Body of pancreas (tissue), 4 donors: ENCODE data around the gene CDCA3. TPM values are rescaled to one million over a fixed set of nuclear protein-coding genes. Genes with fewer than 3 reads are reported as not detected.

Experiments
- ATAC-seq: fragments of 150-250 bp; one replicate; pipeline ENCODE4 v1.9.1; 2016
- DNase-seq, 4 donors: peaks; one replicate each; pipeline ENCODE4 v3.0.0-alpha.2; 2019
- H3K27ac ChIP-seq, 4 donors: fragments of 200-600 bp; sonication (generic); 1 replicate in 3 of 4; 2 replicates in 1 of 4; pipeline versions ENCODE4 v1.5.1 to v1.6.1; 2016 to 2019; ENCODE audit warnings: mild to moderate bottlenecking in 1 of 4, mixed read lengths in 1 of 4, moderate library complexity in 1 of 4
- H3K27me3 ChIP-seq, 2 donors: fragments of 200-600 bp; sonication (generic); one replicate each; pipeline ENCODE4 v1.6.0; 2016; ENCODE audit warnings: mild to moderate bottlenecking in 1 of 2
- H3K36me3 ChIP-seq, 2 donors: fragments of 200-600 bp; sonication (generic); replicated peaks in 1 of 2; 2 replicates each; pipeline ENCODE4 v1.5.1; 2016; ENCODE audit warnings: low read depth in 2 of 2; ENCODE audit not compliant: insufficient read depth in 1 of 2
- H3K4me1 ChIP-seq: fragments of 200-600 bp; sonication (generic); one replicate; pipeline ENCODE4 v1.6.0; 2016
- H3K4me3 ChIP-seq, 2 donors: fragments of 200-600 bp; sonication (generic); 1 replicate in 1 of 2; 2 replicates in 1 of 2; pipeline ENCODE4 v1.5.1; 2016 to 2019
- H3K9me3 ChIP-seq, 3 donors: fragments of 200-600 bp; sonication (generic); 1 replicate in 2 of 3; 2 replicates in 1 of 3; pipeline ENCODE4 v1.5.1; 2016
- POLR2A ChIP-seq, 3 donors: fragments of 450-650 bp; IDR thresholded peaks; one replicate each; pipeline ENCODE4 v1.6.1; 2016; ENCODE audit warnings: antibody characterized with exemption in 3 of 3, mild to moderate bottlenecking in 2 of 3
- WGBS, 2 donors: methylation state at CpG; one replicate each; pipeline ENCODE4 v1.1.5; 2017; 5-methylcytosine and 5-hydroxymethylcytosine counted together
- intact Hi-C: fragments of 100-400 bp; cut with DNase I; formaldehyde crosslinking; loops from one replicate; pipeline ENCODE4 v1.15.1; 2023
- total RNA-seq, 2 donors: library from RNA; depleted of rRNA; stranded (reverse); fragments of >200 nt; gene quantifications; one replicate each; pipeline ENCODE4 v1.1.0, GENCODE V29; 2016
- TF ChIP-seq, protein P1 (sequence below), 7 experiments: fragments of 450-650 bp in 4 of 7; fragments of 200-600 bp in 3 of 7; sonication (generic) in 3 of 7; IDR thresholded peaks; one replicate each; pipeline ENCODE4 v1.5.1; 2016 to 2019; ENCODE audit warnings: antibody characterized with exemption in 7 of 7

CDCA3 gene
- total RNA-seq, 2 donors from 2014 or later, result 0.52 to 2.3 TPM

- 96 to 98% methylated on average over 8 to 16 of the region's 16 CpGs for WGBS, 2 donors
- peaks cover 0 to 30% of the 10 kb centered on the region in 2 donors for H3K36me3 ChIP-seq
- no peak overlapping the region for H3K4me3 ChIP-seq
- DNase-seq (no peak), ATAC-seq (no peak)
- no peaks in the 10 kb centered on the region for H3K27me3 ChIP-seq
- no peak for TF ChIP-seq POLR2A (IDR thresholded peaks at IDR 0.05)
- TF ChIP-seq, protein P1, sequence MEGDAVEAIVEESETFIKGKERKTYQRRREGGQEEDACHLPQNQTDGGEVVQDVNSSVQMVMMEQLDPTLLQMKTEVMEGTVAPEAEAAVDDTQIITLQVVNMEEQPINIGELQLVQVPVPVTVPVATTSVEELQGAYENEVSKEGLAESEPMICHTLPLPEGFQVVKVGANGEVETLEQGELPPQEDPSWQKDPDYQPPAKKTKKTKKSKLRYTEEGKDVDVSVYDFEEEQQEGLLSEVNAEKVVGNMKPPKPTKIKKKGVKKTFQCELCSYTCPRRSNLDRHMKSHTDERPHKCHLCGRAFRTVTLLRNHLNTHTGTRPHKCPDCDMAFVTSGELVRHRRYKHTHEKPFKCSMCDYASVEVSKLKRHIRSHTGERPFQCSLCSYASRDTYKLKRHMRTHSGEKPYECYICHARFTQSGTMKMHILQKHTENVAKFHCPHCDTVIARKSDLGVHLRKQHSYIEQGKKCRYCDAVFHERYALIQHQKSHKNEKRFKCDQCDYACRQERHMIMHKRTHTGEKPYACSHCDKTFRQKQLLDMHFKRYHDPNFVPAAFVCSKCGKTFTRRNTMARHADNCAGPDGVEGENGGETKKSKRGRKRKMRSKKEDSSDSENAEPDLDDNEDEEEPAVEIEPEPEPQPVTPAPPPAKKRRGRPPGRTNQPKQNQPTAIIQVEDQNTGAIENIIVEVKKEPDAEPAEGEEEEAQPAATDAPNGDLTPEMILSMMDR (IDR thresholded peaks at IDR 0.05), result no peak
- no peaks in the 10 kb centered on the region for H3K9me3 ChIP-seq
- no peak overlapping the region for H3K27ac ChIP-seq
- peaks cover 14% of the 10 kb centered on the region for H3K4me1 ChIP-seq
- intact Hi-C loops, result no loop called here
These were observed 12.7 kb upstream of the CDCA3 start for GRCh38 chr12:6863586-6864321.

DNA sequence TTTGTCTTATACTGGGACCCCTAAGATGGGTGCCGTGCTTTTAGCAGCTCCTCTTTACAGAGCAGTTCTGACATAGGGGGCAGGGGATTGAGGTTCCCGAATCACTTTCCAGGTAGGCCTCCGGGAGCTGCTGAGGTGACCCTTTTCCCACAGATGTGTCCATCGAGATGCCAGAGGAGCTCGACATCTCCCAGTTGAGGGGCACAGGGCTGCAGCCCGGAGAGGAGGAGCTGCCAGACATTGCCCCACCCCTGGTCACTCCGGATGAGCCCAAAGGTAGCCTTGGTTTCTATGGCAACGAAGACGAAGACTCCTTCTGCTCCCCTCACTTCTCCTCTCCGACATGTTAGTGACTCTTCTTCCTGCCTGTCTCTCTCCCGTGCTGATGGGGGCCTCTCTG is 11.9 kb upstream of the CDCA3 start:
- H3K36me3 ChIP-seq, result peaks cover 5 to 33% of the 10 kb centered on the region in 2 donors
- WGBS, 2 donors, result 90 to 92% methylated on average over 7 to 11 of the region's 11 CpGs
- no peak for DNase-seq

DNA sequence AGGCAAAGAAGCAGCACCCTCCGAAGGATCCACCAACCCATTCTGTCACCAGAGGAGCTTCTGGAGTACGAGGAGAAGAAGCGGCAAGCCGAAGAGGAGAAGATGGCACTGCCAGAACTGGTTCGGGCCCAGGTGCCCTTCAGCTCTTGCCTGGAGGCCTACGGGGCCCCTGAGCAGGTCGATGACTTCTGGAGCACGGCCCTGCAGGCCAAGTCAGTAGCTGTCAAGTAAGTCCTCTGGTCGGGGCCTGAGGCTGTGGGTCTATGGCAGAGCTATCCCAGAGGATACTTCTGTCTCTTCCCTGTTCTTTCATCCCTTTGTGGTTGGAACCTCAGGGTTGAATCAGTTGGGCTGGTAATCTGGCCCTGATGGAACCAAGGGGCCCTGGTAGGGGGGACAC is 10.3 kb upstream of the CDCA3 start:
- Histone ChIP-seq H3K27ac (no peak overlapping the region), H3K36me3 (peaks cover 11 to 33% of the 10 kb centered on the region in 2 donors), H3K27me3 (no peaks in the 10 kb centered on the region), H3K4me1 (no peaks in the 10 kb centered on the region), H3K4me3 (no peak overlapping the region), H3K9me3 (no peaks in the 10 kb centered on the region)
- DNase-seq (no peak), ATAC-seq (no peak)
- intact Hi-C loops, result no loop called here
- 89 to 92% methylated on average over 7 to 9 of the region's 9 CpGs for WGBS, 2 donors
- TF ChIP-seq POLR2A (IDR thresholded peaks at IDR 0.05), result no peak
- TF ChIP-seq, protein P1 (IDR thresholded peaks at IDR 0.05), result no peak

More for the DNA sequence above, 11.9 kb upstream of the CDCA3 start:
- Histone ChIP-seq H3K9me3 (no peaks in the 10 kb centered on the region), H3K4me3 (no peak overlapping the region), H3K4me1 (peaks cover 6% of the 10 kb centered on the region), H3K27me3 (no peaks in the 10 kb centered on the region), H3K27ac (no peak overlapping the region)
- TF ChIP-seq, protein P1 (IDR thresholded peaks at IDR 0.05), result no peak
- TF ChIP-seq POLR2A (IDR thresholded peaks at IDR 0.05), result no peak
- no peak for ATAC-seq
- intact Hi-C loops, result no loop called here

GRCh38 chr12:6860942-6861341 is 9.9 kb upstream of the CDCA3 start:
- DNase-seq (no peak), ATAC-seq (no peak)
- Histone ChIP-seq H3K27me3 (no peaks in the 10 kb centered on the region), H3K9me3 (no peaks in the 10 kb centered on the region), H3K4me1 (no peaks in the 10 kb centered on the region), H3K27ac (no peak overlapping the region), H3K4me3 (no peak overlapping the region), H3K36me3 (peaks cover 15 to 36% of the 10 kb centered on the region in 2 donors)
- TF ChIP-seq POLR2A (IDR thresholded peaks at IDR 0.05), result no peak
- TF ChIP-seq, protein P1 (IDR thresholded peaks at IDR 0.05), result no peak
- 91 to 94% methylated on average over 6 to 7 of the region's 7 CpGs for WGBS, 2 donors
- intact Hi-C loops, result no loop called here

- WGBS, 2 donors, result 93 to 95% methylated on average over 8 of the region's 9 CpGs
- TF ChIP-seq POLR2A (IDR thresholded peaks at IDR 0.05), result no peak
- TF ChIP-seq, protein P1 (IDR thresholded peaks at IDR 0.05), result no peak
- Histone ChIP-seq H3K4me3 (no peak overlapping the region), H3K27me3 (no peaks in the 10 kb centered on the region), H3K36me3 (peaks cover 16 to 39% of the 10 kb centered on the region in 2 donors), H3K4me1 (no peaks in the 10 kb centered on the region), H3K9me3 (no peaks in the 10 kb centered on the region), H3K27ac (no peak overlapping the region)
- intact Hi-C loops, result no loop called here
- DNase-seq (no peak), ATAC-seq (no peak)
These were observed 9.0 kb upstream of the CDCA3 start for GRCh38 chr12:6860116-6860515.
